ENCODE measurements around the gene FBXL7. TPM values are rescaled to one million over a fixed set of nuclear protein-coding genes. Genes with fewer than 3 reads are reported as not detected.

The FBXL7 gene
- polyA plus RNA-seq, 3 donors, result not detected

GRCh38 chr5:15645381-15646160 lies 145.6 kb downstream of the FBXL7 start:
- Mint-ChIP-seq H3K27me3 (ENCODE audit: low read depth in 3 of 3) (no peaks in the 10 kb centered on the region), H3K4me3 (no peak overlapping the region), H3K4me1 (no peaks in the 10 kb centered on the region), H3K9me3 (peaks cover 1 to 21% (median 13%) of the 10 kb centered on the region in 7 donors), H3K36me3 (no peaks in the 10 kb centered on the region), H3K27ac (no peak overlapping the region)
- H3K4me1 ChIP-seq (ENCODE audit: control insufficient read depth in 1 of 2, insufficient read depth in 2 of 2, low read length in 2 of 2), result no peaks in the 10 kb centered on the region
- H3K9ac ChIP-seq (ENCODE audit: insufficient read depth, low read length, poor library complexity, severe bottlenecking), result no peak overlapping the region
- intact Hi-C loops (cut with micrococcal nuclease), result no loop called here
- no peaks in the 10 kb centered on the region for H3K79me2 ChIP-seq (ENCODE audit: insufficient read depth, low read length)
- DNase-seq, result no peak
- no peak overlapping the region for H3K4me3 ChIP-seq (replicated peaks in 1 of 3; ENCODE audit: low read depth in 2 of 3, low read length in 3 of 3)
- H3K36me3 ChIP-seq (replicated peaks in 1 of 2; ENCODE audit: control insufficient read depth in 1 of 2, insufficient read depth in 2 of 2, low read length in 2 of 2), result no peaks in the 10 kb centered on the region
- 33% methylated on average over 6 of the region's 7 CpGs for WGBS (ENCODE audit: insufficient coverage)
- TF ChIP-seq CTCF (IDR thresholded peaks at IDR 0.05), result no peak
- H3K27ac ChIP-seq (ENCODE audit: low read depth in 1 of 2, low read length in 2 of 2), result no peak overlapping the region
- no peaks in the 10 kb centered on the region for H3K27me3 ChIP-seq (ENCODE audit: control insufficient read depth in 2 of 2, insufficient read depth in 2 of 2, low read length in 2 of 2)
- no peak overlapping the region for H3K4me2 ChIP-seq (replicated peaks; ENCODE audit: extremely low read depth, low read length, poor library complexity, severe bottlenecking)
- no peak overlapping the region for H2AFZ ChIP-seq (ENCODE audit: insufficient read depth, low read depth, low read length, poor library complexity, severe bottlenecking)
- H3K9me3 ChIP-seq (replicated peaks in 1 of 2; ENCODE audit: control insufficient read depth in 1 of 2, insufficient read depth in 1 of 2, low read length in 2 of 2), result peaks cover 10 to 42% of the 10 kb centered on the region in 2 donors
- no peaks in the 10 kb centered on the region for H4K20me1 ChIP-seq (ENCODE audit: insufficient read depth, low read length)

- no peak for DNase-seq
- no peak overlapping the region for H3K9ac ChIP-seq (ENCODE audit: insufficient read depth, low read length, poor library complexity, severe bottlenecking)
- H3K79me2 ChIP-seq (ENCODE audit: insufficient read depth, low read length), result no peaks in the 10 kb centered on the region
- intact Hi-C loops (cut with micrococcal nuclease), result no loop called here
- no peaks in the 10 kb centered on the region for H4K20me1 ChIP-seq (ENCODE audit: insufficient read depth, low read length)
- H2AFZ ChIP-seq (ENCODE audit: insufficient read depth, low read depth, low read length, poor library complexity, severe bottlenecking), result no peak overlapping the region
- H3K9me3 ChIP-seq (replicated peaks in 1 of 2; ENCODE audit: control insufficient read depth in 1 of 2, insufficient read depth in 1 of 2, low read length in 2 of 2), result peaks cover 6 to 42% of the 10 kb centered on the region in 2 donors
- TF ChIP-seq CTCF (IDR thresholded peaks at IDR 0.05), result no peak
- H3K36me3 Mint-ChIP-seq, result no peaks in the 10 kb centered on the region
- H3K27me3 Mint-ChIP-seq (ENCODE audit: low read depth in 3 of 3), result no peaks in the 10 kb centered on the region
- H3K4me1 ChIP-seq (ENCODE audit: control insufficient read depth in 1 of 2, insufficient read depth in 2 of 2, low read length in 2 of 2), result no peaks in the 10 kb centered on the region
- H3K9me3 Mint-ChIP-seq, result peaks cover 0 to 21% (median 13%) of the 10 kb centered on the region in 7 donors
- H3K4me3 Mint-ChIP-seq, result no peak overlapping the region
- WGBS (ENCODE audit: insufficient coverage), result 63% methylated on average over 2 of the region's 4 CpGs
- H3K4me1 Mint-ChIP-seq, result no peaks in the 10 kb centered on the region
- no peak overlapping the region for H3K4me2 ChIP-seq (replicated peaks; ENCODE audit: extremely low read depth, low read length, poor library complexity, severe bottlenecking)
- H3K27me3 ChIP-seq (ENCODE audit: control insufficient read depth in 2 of 2, insufficient read depth in 2 of 2, low read length in 2 of 2), result no peaks in the 10 kb centered on the region
- H3K27ac ChIP-seq (ENCODE audit: low read depth in 1 of 2, low read length in 2 of 2), result no peak overlapping the region
- H3K4me3 ChIP-seq (replicated peaks in 1 of 3; ENCODE audit: low read depth in 2 of 3, low read length in 3 of 3), result no peak overlapping the region
- H3K36me3 ChIP-seq (replicated peaks in 1 of 2; ENCODE audit: control insufficient read depth in 1 of 2, insufficient read depth in 2 of 2, low read length in 2 of 2), result no peaks in the 10 kb centered on the region
- no peak overlapping the region for H3K27ac Mint-ChIP-seq
Observed at GRCh38 chr5:15646371-15646770, 146.4 kb downstream of the FBXL7 start.

All from CD14-positive monocyte (primary cell).